ENCODE data around the gene DOK4.

DOK4 gene

DNA sequence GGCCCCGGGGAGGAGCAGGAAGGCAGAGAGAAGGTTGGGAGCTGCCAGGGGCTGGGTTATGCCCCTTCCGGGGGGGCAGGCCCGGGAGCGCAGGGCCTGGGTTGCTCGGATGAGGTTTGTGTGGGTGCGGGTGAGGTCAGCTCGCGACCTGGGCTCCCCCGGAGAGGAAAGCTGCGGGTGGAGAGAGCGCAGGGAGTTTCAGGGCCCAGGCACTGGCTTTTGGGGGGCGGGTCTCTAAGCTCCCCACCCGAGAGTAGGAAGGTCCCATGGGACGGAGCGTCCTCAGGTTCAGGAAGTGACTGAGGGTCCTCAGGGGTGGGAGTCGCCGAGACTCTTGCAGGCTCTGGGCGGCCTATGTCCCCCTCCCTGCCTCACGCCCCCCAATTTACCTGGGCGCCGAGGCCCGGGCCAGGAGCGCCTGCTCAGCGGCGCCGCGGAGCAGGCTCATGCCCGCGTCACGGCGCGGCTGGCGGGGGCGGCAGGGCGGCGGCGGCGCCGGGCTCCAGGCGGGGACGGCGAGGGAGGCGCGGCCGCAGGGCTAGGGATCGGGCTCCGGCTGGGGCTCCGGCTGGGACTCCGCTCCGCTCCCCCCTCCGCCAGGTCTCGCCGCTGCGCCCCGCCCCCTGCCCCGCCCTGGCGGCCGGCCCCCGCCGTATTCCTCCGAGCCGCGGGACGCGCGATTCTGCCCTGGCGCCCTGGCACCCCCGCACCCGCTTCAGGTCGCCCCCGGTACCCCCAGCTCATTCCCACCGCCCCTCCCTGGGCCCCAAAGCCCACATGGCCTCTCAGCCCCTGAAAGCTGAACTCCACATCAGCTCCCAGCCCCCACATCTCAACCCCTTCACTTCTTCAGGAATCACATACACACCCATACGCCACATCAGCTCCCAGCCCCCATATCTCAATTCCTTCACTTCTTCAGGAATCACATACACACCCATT is at the start of gene DOK4:
TSS of gene DOK4 (minus strand) at position 578 of the 942 bp plus-strand sequence. CDS start 6,986 bp downstream, outside the sequence.
- peak; percentile 73 for FAIRE-seq
- peak; percentile 86 for DNase-seq (ENCODE audit: extremely low spot score, insufficient read length, low read depth)

DNA sequence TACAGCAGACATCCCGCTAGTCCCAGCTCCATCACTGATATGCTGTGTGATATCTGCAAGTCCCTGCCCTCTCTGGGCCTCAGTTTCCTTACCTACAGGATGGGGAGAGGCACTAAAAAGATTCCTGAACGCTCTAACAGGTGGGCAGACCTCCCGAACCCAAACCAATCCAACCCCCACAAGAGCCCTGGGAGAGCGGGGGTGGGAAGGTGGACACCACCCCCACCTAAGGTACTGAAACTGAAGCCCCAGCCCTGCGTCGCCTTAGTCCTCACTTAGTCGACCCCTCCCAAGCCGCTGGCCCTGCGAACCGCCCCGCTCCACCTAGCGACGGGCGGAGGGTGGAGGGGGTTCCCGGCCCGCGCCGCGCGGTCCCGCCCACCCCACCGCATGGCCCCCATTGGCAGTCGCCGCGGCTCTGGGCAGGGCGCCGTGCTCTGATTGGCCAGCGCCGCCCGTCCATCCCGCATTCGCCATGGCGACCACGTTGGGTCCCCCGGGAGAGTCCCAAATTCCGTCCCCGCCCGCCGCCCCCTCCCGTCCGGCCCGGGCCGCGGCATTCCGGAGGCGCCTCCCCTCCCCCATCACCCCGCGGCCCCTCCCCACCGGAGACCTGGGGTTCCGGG is 49.5 kb upstream of the DOK4 start:
- DNase-seq (ENCODE audit: extremely low spot score, insufficient read length, low read depth) (peak; percentile 90), FAIRE-seq (peak; percentile 86)

DNA sequence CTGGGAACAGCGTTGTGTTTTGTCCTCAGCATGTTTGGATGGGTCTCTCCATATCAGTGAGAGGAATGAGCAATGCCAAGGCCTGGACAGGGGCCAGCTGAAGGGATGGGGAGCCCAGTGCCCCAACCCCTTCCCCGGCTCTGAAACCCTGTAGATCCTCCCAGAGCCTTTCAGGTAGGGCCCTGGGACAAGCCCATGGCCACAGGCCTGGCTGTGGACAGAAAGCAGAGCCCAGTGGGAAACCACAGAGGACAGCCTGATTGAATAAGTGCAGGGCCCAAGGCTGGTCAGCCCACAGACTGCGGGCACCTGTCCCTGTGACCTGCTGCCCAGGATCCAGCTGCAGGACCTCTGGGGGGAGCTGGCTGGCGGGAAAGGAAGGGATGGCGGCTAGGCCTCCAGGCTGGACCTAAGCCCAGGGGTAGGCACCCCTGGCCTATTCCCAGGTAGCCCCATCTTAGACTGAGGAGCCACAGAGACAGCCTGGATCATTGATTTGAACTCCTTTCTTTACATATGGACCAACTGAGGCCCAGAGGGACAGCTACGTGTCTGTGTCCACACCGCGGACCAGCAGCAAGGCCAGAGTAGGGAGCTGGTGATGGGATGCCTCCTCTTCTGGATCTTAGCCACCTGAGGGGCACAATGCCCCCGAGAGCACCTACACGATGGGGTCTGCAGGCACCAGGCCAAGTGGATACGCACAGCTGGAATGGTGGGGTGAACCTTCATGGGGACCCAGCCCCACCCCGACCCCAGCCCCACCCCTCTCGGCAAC is 48.8 kb upstream of the DOK4 start:
- DNase-seq (ENCODE audit: extremely low spot score, insufficient read length, low read depth) (no peak), FAIRE-seq (no peak)

DNA sequence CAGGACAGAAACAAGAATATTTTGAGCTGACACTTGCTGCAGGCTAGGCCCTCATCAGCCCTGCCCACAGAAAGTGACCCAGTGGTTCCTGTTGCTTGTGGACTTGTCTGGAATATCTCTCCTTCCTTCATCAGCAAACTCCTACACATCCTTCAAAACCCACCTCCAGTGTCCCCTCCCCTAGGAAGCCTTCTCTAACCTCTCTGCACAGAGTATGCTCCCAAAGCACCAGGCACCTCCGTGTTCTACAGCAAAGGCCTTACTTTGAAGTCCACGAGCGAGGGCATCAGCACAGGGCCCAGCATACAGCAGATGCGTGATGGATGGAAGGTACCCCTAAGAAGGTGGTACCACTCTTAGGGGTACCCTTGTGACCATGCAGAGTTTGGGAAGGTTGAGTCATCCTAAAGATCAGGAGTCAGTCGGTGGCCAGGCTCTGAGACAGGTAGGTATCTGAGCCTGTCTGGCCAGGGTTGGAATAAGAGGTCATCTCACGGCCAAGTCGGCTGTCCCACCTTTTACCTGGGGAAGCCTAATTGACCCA is 48.1 kb upstream of the DOK4 start:
- DNase-seq (ENCODE audit: extremely low spot score, insufficient read length, low read depth), result no peak
- FAIRE-seq, result no peak

DNA sequence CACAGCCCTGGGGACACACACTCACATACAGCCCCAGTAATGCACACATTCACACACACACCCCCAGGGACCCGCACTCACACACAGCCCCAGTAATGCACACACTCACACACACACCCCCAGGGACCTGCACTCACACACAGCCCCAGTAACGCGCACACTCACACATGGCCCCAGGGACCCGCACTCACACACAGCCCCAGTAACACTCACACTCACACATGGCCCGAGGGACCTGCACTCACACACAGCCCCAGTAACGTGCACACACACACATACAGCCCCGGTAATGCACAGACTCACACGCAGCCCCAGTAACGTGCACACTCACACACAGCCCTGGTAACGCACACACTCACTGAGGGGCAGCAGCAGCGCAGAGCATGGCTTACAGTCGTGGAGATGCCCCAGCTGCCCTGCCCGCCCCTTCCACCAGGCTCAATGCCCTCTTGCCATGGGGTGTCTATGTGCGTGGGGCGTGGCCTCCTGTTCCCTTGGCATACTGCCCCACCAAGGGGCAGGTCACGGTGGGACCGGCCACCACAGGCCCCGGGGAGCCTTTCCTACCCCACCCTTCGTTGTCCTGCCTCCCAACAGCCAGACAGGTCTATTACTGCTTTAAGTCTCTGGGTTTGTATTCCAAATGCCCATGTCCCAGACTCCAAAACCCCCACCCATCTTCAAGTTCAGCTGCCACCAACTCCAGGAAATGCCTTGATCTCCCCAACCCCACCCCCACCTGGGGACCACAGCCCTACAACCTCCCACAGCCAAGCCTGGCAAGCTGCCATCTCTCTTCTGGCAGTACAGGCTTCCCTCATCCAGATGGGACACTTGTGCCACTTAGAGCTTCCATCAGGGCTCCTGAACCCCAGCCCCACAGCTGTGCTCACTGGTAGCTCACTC is 47.4 kb upstream of the DOK4 start:
- DNase-seq (ENCODE audit: extremely low spot score, insufficient read length, low read depth) (no peak), FAIRE-seq (no peak)

DNA sequence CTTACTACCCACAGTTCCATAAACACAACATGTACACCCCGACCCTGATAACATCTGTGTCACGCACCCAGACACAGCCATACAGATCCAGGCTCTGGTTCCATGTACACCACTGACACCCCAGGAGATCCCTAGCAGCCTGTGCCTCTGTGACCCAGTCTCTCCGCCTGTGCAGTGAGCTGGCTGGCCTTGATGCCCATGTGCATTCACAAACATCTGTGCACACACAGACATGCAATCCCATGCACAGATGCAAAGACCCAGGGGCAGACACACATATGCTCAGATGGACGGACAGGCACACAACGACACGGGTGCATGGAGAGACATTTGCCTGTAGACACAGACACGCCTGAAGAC is 46.0 kb upstream of the DOK4 start:
- DNase-seq (ENCODE audit: extremely low spot score, insufficient read length, low read depth) (no peak), FAIRE-seq (no peak)

DNA sequence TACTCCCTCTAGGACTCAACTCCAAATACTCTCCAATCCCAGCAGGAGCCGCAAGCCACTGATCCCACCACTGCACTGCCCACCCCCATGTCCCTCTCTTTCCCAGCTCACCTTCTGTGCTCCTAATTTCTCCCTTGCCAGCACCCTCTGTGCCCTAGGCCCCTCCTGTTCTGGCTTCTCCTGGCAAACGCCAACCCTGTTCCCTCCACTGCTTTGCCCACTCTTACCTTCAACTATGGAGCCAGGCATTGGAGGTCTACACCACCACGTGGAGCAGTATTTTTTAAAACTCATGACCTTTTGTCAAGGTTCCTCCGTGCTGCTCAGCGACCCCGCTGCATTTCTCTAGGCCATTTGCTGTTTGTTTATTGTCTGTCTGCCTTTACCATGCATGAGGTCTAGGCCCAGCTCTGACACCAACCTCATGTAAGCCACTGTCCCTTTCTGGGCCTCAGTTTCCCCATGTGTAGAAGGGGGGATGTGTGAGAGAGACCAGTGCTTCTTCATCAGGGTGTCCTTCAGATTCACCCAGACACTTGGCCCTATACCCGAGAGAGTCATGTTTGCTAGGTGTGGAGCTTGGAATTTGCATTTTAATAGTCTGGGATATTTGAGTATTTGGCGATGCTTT is 45.5 kb upstream of the DOK4 start:
- DNase-seq (ENCODE audit: extremely low spot score, insufficient read length, low read depth) (no peak), FAIRE-seq (no peak)

DNA sequence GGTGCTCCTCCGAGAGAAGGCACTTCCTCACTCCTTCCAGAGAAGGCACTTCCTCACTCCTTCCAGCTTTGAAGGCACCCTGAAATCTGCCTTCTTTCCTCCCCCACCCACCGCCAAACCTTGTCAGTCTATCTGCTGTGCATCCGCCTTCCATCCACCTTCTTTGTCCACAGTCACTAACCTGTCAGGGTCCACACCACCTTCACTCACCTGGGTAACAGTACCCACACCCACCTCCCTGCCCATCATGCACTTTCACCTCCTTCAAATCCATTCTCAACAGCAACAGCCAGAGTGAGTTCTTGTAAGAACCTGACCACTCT is 44.9 kb upstream of the DOK4 start:
- DNase-seq (ENCODE audit: extremely low spot score, insufficient read length, low read depth), result no peak
- no peak for FAIRE-seq

DNA sequence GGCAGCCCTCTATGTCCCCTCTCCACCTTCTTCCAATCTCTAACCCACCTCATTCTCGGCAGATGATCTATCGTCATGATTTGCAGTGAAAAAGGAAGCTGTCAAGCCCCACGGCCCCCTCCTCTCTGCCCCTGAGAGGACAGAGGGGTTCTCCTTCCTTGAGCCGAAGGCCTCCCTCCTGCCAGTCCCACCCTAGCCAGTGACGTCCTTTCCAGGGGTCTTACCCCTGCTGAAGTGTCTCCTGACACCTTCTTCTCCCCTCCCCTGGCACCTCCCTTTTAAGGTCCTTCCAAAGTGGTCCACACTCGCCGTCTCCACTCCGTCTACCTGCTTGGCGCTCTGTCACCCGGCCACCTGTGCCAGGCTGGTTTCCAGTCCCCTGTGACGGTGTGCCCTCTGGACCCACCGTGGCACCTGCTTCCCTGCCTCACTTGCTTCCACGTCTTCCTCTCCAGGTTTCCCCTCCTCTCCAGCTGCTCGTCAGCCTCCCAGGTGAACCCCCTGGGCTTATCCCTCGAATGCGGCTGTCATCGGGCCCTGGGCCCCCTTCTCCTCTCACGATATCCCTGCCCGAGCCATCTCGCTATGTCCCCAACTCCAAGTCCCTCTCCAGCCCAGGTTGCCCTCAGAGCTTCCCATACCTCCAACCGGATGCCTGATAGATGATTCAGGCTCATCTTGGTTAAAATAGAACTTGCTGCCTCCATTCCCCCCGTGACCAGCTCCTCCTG is 44.4 kb upstream of the DOK4 start:
- DNase-seq (ENCODE audit: extremely low spot score, insufficient read length, low read depth) (no peak), FAIRE-seq (no peak)

DNA sequence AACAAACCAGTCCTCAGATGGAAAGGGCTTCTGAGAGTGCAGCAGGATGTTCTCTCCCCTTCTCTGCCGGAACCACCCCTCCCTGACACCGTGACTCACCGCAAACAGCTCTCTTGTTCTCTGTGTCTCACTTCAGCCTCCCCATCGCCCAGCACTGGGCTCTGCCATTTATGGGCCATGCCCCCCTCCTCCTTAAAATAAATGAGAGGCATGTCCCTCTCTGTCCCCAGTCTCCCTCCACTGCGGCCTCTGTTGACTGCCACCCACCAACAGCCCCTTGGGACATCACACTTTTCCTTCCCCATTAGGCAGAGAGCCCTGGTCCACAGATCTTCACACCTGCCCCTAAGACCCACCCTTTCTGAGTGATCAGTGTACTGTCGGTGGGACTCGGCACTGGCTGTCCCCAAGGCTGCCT is 43.8 kb upstream of the DOK4 start:
- FAIRE-seq, result peak; percentile 96
- DNase-seq (ENCODE audit: extremely low spot score, insufficient read length, low read depth), result no peak

DNA sequence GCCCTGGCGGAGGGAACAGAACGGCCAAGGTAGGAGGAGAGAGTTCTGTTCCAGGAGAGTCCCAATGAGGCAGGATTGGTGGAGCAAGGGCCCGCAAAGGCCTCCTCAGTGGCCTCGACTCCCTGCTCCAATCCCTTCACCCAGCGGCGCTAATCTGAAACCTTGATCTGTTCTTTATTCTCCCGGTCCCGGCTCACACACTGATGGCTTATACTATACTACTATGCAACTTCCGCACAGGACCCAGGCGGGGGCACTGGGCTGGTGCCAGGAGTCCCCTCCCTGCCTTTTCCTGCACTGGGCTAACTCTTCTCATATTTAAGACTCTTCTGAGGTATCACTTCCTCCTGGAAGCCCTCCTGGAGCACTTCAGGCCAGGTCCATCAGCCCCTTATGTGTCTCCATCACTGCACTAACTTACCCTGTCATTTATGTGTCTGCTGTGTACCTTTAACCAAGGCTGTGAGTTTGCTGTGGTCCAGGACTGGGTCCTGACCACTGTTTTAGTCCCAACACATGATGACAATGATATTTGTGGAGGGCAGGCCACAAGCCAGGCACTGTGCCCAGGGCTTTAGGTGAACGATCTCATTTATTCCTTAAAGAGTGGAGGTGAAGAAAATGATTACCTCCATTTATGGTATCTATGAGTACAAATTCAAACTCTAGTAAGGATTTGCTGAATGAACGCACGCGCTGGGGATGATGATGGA is 43.3 kb upstream of the DOK4 start:
- no peak for FAIRE-seq
- DNase-seq (ENCODE audit: extremely low spot score, insufficient read length, low read depth), result no peak

DNA sequence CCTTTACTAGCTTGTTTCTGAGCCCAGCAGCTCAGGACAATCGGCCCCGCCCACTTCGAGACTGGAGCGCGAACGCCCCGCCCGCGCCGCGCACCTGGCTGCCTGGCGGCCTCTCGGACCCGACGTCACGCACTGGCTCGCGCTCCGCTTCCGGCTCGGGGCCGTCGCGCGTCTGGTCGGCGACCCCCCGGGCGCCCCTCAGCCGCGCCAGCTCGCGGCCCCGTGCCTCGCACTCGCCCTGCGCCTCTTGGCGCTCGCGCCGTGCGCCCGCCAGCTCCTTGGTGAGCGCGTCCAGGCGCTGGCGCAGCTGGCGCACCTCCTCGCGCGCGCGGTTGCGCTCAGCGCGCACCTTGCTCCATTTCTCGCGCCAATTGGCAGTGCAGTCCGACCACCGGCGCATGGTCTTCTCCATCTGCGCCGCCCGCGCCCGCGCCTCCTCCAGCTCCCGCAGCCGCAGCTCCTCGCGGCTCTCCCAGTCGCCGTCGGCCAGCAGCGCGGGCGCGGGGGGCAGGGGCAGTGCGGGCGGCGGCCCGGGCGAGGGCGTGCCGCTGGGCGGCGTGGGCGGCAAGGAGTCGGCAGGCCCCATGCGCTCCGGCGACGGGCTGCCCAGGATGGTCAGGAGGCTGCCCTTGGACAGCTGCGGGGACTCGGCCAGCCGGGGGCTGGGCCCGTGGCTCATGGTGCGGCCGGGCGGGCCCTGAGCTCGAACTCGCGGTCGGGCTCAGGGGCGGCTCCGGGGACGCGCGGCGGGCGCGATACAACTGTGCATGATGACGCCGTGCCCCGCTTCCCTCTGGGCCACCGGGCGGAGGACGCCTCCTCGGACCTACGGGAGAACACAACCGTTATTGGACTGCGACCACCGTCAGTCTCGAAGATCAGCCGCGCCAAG is 42.5 kb upstream of the DOK4 start:
- DNase-seq (ENCODE audit: extremely low spot score, insufficient read length, low read depth) (no peak), FAIRE-seq (no peak)

DNA sequence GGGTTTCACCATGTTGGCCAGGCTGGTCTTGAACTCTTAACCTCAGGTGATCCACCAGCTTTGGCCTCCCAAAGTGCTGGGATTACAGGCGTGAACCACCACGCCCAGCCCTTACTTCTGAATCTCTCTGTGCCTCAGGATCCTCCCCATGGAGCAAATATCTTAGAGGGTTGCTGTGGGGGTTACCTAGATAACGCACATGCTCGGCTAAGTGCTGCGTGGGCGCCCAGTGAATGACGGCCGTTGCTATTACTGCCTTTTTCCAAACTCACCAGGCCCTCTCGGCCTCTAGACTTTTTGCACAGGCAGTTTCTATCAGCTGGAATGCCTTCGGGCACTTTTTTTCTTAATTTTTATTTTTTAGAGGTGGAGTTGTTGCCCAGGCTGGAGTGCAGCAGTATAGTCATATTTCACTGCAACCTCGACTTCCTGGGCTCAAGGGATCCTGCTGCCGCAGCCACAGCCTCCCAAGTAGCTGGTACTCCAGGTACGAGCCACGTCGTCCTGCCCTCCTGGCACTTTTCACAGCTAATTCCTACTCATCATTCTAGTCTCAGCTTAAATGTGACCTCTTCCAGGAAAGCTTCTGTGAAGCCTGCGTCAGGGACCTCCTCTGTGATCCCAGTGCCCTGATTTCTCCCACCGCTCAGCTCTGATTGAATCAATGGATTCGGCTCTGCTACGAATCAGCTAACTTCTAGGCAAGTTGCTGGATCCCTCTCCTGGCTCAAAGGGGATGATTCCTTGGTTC is 41.5 kb upstream of the DOK4 start:
- no peak for FAIRE-seq
- DNase-seq (ENCODE audit: extremely low spot score, insufficient read length, low read depth), result no peak

DNA sequence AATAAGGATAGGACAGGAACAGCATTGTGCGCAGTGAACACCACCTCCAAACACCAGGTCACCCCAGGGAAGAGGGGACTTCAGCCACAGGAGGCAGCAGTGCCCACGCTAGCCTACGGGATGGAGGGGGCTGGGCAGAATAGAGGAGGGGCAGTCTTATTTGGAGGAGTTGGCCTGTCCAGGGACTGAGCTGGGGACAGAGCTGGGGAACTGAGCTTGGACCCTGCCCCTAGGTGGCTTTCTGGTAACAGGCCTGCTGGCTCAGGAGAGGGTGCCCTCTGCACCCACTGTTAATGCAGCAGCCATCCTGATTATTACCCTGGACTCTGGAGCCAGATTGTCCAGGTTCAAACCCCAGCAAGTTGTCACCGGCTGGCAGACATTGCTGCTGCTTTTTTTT is 40.7 kb upstream of the DOK4 start:
- no peak for FAIRE-seq
- DNase-seq (ENCODE audit: extremely low spot score, insufficient read length, low read depth), result no peak

DNA sequence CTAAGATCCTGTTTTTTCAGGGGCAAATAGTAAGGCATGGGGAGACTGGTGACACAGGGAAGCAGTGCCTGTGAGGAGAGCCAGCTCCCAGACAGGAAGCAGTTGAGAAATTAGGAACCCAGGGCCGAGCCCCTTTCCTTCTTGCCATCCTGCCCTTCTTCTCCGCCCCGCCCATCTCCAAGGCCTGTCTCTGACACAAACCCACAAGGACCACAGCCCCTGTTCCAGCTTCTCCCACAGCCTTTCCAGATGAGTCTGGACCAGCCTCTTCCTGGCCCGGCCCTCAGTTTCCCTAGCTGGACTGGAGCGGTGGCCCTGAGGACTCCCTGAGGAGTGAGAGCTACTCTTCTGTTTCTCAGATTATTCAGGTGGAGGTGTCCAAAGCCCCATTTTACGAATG is 40.2 kb upstream of the DOK4 start:
- FAIRE-seq (no peak), DNase-seq (ENCODE audit: extremely low spot score, insufficient read length, low read depth) (no peak)

DNA sequence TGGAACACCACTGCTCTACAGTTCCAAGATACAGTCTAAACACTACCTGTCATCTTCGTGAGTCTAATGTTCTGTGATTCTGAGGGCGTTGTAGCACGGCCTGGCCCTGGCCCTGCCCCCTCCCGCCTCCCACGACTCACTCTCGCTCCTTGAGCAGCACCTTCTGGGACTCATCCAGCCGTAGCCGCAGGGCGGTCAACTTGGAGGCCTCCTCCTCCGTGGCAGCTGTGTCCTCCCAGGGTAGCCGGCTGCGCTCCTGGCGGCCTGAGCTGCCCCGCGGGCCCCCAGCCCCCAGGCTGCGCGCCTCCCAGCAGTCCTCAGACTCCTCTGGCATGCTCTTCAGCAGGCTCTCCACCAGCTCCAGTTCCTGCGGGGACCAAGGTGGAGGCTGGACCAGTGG is 39.5 kb upstream of the DOK4 start:
- no peak for DNase-seq (ENCODE audit: extremely low spot score, insufficient read length, low read depth)
- no peak for FAIRE-seq

Measured in GM18507 (cell line).